Stimulated activated memory B cell treated with anti-CD40 and anti-IgM and Interleukin-4, amounts not matched to agents 10 μg/mL and 1 μg/mL and 100 μg/mL, for 72 hours (primary cell): ENCODE results near the gene FBRSL1.

Experiments
- ATAC-seq: fragments of 150-1000 bp; cut with Tn5 transposase; 2 replicates; pipeline ENCODE4 v1.10.0; 2021
- H3K27ac Mint-ChIP-seq: one replicate; pipeline ENCODE4 v1.8.0; 2022; ENCODE audit warnings: mild to moderate bottlenecking, mixed read lengths
- H3K27me3 Mint-ChIP-seq: one replicate; pipeline ENCODE4 v1.8.0; 2022; ENCODE audit warnings: mixed read lengths
- H3K36me3 Mint-ChIP-seq: one replicate; pipeline ENCODE4 v1.8.0; 2022; ENCODE audit warnings: mixed read lengths
- H3K4me1 Mint-ChIP-seq: one replicate; pipeline ENCODE4 v1.8.0; 2022; ENCODE audit warnings: mixed read lengths
- H3K4me3 Mint-ChIP-seq: one replicate; pipeline ENCODE4 v1.8.0; 2022; ENCODE audit warnings: mild to moderate bottlenecking, moderate library complexity, mixed read lengths
- H3K9me3 Mint-ChIP-seq: one replicate; pipeline ENCODE4 v1.8.0; 2022; ENCODE audit warnings: mixed read lengths

Gene FBRSL1

DNA sequence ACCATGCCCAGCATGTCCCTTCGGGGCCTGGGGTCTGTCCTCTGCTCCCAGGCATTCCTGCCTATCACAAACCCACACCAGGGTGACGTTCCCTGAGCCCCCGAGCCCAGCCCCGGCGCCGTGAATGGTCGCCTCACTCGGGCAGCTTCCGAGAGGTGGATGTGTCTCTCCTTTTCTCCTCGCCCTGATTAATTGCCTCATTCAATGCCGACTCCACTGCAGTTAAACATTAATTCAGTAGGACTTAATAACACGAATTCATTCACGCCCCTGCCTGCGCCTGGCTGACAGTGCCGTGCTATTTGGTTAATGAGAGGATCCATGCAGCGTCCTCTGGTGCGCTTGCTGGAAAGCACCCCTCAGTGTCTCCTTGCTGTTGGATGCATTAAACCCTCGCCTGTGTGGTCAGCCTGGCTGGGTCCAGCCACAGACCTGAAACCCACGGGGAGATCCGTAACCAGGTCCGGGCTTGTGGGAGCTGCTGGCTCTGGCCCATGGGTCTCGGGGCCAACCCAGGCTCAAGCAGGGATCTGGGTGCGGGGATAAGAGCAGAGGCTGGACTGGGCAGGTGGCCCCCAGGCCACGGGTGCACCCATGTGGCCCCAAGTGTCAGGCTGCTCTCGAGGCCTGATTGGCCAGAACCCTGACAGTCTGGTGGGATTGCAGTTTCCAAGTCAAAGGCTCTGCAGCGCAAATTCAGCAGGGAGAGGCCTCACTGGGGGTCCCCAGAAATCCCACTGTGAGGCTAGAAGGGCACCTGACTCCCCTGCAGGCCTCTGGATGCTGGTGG, 55.4 kb downstream of the FBRSL1 start:
- Mint-ChIP-seq H3K27ac (no peak overlapping the region), H3K4me1 (no peaks in the 10 kb centered on the region), H3K36me3 (peaks cover 16% of the 10 kb centered on the region), H3K9me3 (no peaks in the 10 kb centered on the region), H3K4me3 (no peak overlapping the region), H3K27me3 (no peaks in the 10 kb centered on the region)
- ATAC-seq: no peak

DNA sequence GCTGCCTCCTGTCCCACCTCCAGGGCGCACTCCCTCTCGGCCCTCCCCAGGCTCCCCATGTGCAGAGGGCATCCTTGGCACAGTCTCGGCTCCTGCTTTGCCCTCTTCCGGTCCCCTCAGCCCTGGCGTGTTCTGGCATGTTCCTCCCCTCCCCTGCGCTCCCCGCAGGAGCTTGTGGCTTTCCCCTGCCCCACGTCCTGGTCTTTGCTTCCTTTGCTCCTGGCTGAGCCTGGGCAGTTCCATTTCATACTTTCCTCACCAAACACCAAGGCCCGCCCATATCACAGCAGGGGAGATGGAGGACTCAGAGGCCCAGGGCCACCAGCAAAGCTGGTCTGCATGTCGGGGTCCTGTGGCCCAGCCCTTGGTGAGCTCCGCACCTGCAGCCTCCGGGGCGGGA, 56.0 kb downstream of the FBRSL1 start:
- Mint-ChIP-seq H3K27ac (no peak overlapping the region), H3K27me3 (no peaks in the 10 kb centered on the region), H3K9me3 (no peaks in the 10 kb centered on the region), H3K4me1 (no peaks in the 10 kb centered on the region), H3K4me3 (no peak overlapping the region), H3K36me3 (peaks cover 16% of the 10 kb centered on the region)
- ATAC-seq: no peak

DNA sequence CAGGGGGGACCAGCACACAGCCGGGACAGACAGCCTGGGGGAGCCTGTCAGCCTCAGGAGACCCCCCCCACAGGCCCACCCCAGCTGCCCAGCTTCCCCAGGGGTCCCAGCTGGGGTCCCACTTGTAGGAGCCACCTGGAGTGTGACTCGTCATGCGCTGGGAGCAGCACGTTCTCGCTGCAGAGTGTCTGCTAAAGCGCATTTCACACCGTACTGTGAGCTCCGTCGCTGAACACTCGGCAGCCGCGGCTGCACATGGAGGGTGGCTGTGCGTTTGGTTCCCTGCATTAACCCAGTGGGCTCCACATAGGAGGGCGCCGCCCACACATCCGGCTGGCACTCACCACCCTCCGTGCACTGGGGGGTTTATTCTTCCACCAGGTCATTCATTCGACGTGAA, 56.7 kb downstream of the FBRSL1 start:
- H3K4me3 Mint-ChIP-seq: no peak overlapping the region
- no peak overlapping the region for H3K27ac Mint-ChIP-seq
- H3K9me3 Mint-ChIP-seq: no peaks in the 10 kb centered on the region
- H3K4me1 Mint-ChIP-seq: no peaks in the 10 kb centered on the region
- peaks cover 18% of the 10 kb centered on the region for H3K36me3 Mint-ChIP-seq
- H3K27me3 Mint-ChIP-seq: no peaks in the 10 kb centered on the region
- no peak for ATAC-seq

DNA sequence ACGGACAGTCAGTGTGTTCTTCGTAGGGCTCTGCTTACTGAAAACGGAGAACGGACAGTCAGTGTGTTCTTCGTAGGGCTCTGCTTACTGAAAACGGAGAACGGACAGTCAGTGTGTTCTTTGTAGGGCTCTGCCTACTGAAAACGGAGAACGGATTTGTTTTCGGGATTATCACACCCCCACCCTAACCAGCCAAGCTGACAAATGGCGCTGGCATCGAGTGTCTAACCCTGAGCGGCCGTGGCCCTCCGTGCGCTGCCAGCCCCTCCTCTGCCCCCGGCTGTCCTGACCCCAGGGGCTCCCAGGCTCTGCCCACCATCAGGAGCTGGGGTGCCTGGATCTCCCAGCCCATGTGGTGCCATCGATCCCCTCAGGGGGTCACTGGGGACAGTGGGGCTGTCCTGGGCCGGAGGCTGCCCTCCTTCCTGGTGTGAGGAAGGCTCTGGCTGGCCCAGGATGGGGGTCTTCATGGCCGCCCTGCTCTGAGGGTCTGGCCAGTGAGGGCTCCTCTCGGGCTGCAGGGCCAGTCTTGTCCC, 57.3 kb downstream of the FBRSL1 start:
- no peaks in the 10 kb centered on the region for H3K9me3 Mint-ChIP-seq
- no peak overlapping the region for H3K4me3 Mint-ChIP-seq
- H3K27ac Mint-ChIP-seq: no peak overlapping the region
- no peaks in the 10 kb centered on the region for H3K27me3 Mint-ChIP-seq
- ATAC-seq: no peak
- H3K4me1 Mint-ChIP-seq: no peaks in the 10 kb centered on the region
- H3K36me3 Mint-ChIP-seq: peaks cover 21% of the 10 kb centered on the region

GRCh38 chr12:132548430-132549058, 58.6 kb downstream of the FBRSL1 start:
- Mint-ChIP-seq H3K4me1 (no peaks in the 10 kb centered on the region), H3K36me3 (peaks cover 30% of the 10 kb centered on the region), H3K27ac (no peak overlapping the region), H3K27me3 (no peaks in the 10 kb centered on the region), H3K4me3 (no peak overlapping the region), H3K9me3 (no peaks in the 10 kb centered on the region)
- ATAC-seq: no peak

DNA sequence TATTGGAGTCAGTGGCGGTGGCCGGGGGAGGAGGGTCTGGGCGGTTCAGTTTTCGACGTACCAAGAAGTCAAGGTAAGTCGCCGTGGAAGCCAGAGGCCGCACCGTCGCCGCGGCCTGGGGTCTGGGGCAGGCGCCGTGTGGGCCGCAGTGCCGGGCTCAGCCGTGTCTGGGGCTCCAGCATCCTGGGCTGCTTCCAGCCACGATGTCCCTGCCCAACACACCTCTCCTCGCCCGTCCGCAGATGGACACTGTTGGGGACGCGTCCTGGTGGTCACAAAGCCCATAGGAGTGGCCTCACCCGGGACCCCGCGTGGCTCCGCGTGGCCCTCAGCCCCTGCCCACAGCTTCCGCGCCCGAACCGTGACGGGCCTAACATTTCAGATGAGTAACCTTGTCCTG, 59.1 kb downstream of the FBRSL1 start:
- ATAC-seq: no peak
- Mint-ChIP-seq H3K4me3 (no peak overlapping the region), H3K4me1 (no peaks in the 10 kb centered on the region), H3K36me3 (peaks cover 35% of the 10 kb centered on the region), H3K27me3 (no peaks in the 10 kb centered on the region), H3K27ac (no peak overlapping the region), H3K9me3 (no peaks in the 10 kb centered on the region)

DNA sequence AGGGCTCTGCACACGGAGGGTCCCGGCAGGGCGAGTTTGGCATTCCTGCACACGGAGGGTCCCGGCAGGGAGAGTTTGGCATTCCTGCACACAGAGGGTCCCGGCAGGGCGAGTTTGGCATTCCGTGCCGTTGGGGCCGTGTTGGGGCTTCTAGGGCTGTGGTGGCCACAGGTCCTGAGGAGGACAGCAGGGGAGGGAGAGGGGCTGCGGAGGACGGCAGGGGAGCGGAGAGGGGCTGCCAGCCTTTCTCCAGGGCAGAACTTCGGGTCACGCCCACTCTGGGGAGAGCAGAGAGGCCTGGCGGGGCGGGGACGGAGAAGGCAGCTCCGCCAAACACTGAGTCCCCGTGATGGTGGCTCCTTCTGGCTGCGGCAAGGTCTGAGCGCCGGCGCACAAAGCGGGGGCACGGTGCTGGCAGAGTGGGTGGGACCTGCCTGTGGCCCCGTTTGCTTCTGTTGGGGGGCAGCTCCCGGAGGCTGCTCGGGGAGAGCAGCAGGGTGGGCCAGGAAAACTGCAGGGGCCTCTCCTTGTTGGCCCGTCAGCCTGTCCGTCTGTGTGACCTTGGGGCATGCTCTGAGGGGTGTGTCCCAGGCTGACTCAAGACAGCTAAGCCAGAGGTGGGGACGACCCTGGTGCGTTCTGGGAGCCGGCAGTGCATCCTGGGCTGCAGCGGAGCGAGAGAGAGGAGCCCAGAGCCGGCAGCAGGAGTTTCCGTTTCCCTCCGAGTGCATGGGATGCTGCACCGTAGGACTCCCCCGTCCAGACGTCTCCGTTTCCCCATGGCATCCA, 60.3 kb downstream of the FBRSL1 start:
- H3K9me3 Mint-ChIP-seq: no peaks in the 10 kb centered on the region
- peaks cover 39% of the 10 kb centered on the region for H3K36me3 Mint-ChIP-seq
- H3K4me3 Mint-ChIP-seq: no peak overlapping the region
- ATAC-seq: no peak
- no peaks in the 10 kb centered on the region for H3K4me1 Mint-ChIP-seq
- no peak overlapping the region for H3K27ac Mint-ChIP-seq
- no peaks in the 10 kb centered on the region for H3K27me3 Mint-ChIP-seq

DNA sequence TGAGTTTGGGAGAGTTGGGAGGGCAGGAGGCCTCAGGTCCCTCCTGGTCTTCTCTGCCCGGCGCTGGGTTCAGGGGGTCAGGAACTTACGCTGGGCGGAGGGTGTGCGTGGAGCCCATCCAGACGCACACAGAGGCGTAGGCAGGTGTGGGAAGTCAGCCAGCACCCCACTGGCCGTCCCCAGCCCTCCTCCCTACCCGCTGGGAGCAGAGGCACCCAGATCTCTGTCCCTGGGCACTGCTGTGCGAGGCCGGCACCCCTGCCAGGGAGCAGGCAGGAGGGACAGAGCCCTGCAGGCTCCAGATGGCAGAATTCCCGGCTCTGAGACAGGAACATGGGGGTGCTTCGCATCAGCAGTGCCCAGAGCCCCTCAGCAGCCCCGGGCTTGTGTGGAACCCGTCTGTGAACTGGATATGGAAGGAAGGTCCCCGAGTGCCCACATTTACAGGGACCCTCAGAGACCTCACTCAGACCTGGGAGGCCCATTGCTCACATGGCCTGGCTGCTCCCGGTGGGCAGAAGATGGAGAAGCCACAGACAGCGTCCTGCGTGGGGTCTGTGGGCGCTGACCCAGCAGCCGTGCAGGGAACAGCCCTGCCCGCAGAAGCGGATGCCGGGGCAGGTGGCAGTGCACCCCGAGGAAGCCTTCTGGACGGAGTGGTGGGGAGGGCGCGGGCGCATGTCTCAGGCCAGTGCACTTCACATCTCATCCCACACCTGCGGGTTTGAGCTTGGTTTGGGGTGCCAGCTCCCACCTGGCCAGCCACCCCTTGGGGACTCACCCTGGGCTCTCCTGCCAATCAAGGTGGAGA, 61.1 kb downstream of the FBRSL1 start:
- ATAC-seq: no peak
- no peak overlapping the region for H3K27ac Mint-ChIP-seq
- peaks cover 47% of the 10 kb centered on the region for H3K36me3 Mint-ChIP-seq
- no peaks in the 10 kb centered on the region for H3K27me3 Mint-ChIP-seq
- H3K9me3 Mint-ChIP-seq: no peaks in the 10 kb centered on the region
- no peak overlapping the region for H3K4me3 Mint-ChIP-seq
- H3K4me1 Mint-ChIP-seq: no peaks in the 10 kb centered on the region

GRCh38 chr12:132551641-132552031, 61.7 kb downstream of the FBRSL1 start:
- H3K4me3 Mint-ChIP-seq: no peak overlapping the region
- H3K27me3 Mint-ChIP-seq: no peaks in the 10 kb centered on the region
- no peaks in the 10 kb centered on the region for H3K9me3 Mint-ChIP-seq
- H3K36me3 Mint-ChIP-seq: peaks cover 53% of the 10 kb centered on the region
- peaks cover 3% of the 10 kb centered on the region for H3K4me1 Mint-ChIP-seq
- ATAC-seq: peak; percentile 5
- no peak overlapping the region for H3K27ac Mint-ChIP-seq

DNA sequence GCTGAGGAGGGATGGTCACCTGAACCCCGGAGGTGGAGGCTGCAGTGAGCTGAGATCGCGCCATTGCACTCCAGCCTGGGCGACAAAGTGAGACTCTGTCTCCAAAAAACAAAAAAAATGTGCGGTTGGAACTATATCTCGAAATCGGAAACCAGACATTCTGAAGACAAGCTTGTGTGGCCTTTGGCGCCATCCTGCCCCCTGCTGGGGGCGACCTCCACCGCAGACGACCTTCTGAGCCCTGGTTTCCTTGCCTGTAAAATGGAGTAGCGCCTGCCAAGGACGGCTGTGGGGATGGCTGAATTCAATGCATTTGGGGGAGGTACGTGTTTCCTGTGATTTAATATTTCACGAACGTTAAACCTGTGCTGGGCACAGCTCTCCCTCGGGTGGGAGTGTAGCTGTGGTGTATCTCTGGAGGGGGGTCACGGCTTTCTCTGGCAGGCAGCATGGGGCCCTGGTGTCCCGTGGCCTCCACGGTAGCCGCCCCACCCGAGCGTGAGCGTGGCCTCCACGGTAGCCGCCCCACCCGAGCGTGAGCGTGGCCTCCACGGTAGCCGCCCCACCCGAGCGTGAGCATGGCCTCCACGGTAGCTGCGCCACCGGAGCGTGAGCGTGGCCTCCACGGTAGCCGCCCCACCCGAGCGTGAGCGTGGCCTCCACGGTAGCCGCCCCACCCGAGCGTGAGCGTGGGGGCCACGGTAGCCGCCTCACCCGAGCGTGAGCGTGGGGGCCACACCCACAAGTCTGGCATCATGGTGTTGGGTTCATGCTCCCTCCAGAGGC, 65.1 kb downstream of the FBRSL1 start:
- H3K36me3 Mint-ChIP-seq: peaks cover 57% of the 10 kb centered on the region
- no peaks in the 10 kb centered on the region for H3K27me3 Mint-ChIP-seq
- H3K4me3 Mint-ChIP-seq: no peak overlapping the region
- no peak overlapping the region for H3K27ac Mint-ChIP-seq
- ATAC-seq: no peak
- H3K9me3 Mint-ChIP-seq: no peaks in the 10 kb centered on the region
- peaks cover 24% of the 10 kb centered on the region for H3K4me1 Mint-ChIP-seq

DNA sequence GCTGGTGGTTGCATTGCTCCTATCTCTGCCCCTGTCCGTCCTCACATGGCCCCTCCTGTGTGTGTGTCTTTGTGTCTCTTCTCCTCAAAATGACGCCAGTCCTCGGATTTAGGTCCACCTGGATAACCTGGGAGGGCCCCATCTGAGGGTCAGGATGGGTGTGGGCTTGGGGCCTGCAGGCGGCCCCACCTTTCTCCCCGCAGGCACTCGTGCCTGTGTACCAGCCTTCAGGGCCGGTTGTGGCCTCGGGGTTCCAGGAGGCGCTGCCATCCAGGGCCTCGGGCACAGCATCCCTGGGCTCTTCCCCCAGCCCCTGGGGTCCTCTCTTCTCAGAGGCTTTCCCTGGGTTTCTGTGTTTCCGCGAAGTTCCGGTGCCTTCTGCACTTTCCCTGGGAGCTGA, 65.7 kb downstream of the FBRSL1 start:
- H3K4me1 Mint-ChIP-seq: peaks cover 25% of the 10 kb centered on the region
- H3K4me3 Mint-ChIP-seq: no peak overlapping the region
- H3K27ac Mint-ChIP-seq: no peak overlapping the region
- H3K27me3 Mint-ChIP-seq: no peaks in the 10 kb centered on the region
- H3K9me3 Mint-ChIP-seq: no peaks in the 10 kb centered on the region
- no peak for ATAC-seq
- peaks cover 51% of the 10 kb centered on the region for H3K36me3 Mint-ChIP-seq

- Mint-ChIP-seq H3K36me3 (peaks cover 46% of the 10 kb centered on the region), H3K9me3 (no peaks in the 10 kb centered on the region), H3K4me1 (peaks cover 30% of the 10 kb centered on the region), H3K27me3 (no peaks in the 10 kb centered on the region), H3K4me3 (no peak overlapping the region), H3K27ac (no peak overlapping the region)
- ATAC-seq: no peak
These were observed 66.3 kb downstream of the FBRSL1 start for GRCh38 chr12:132556216-132556615.

GRCh38 chr12:132556801-132557200, 66.8 kb downstream of the FBRSL1 start:
- Mint-ChIP-seq H3K27ac (no peak overlapping the region), H3K9me3 (no peaks in the 10 kb centered on the region), H3K4me3 (no peak overlapping the region), H3K27me3 (no peaks in the 10 kb centered on the region), H3K4me1 (peaks cover 35% of the 10 kb centered on the region), H3K36me3 (peaks cover 46% of the 10 kb centered on the region)
- no peak for ATAC-seq

DNA sequence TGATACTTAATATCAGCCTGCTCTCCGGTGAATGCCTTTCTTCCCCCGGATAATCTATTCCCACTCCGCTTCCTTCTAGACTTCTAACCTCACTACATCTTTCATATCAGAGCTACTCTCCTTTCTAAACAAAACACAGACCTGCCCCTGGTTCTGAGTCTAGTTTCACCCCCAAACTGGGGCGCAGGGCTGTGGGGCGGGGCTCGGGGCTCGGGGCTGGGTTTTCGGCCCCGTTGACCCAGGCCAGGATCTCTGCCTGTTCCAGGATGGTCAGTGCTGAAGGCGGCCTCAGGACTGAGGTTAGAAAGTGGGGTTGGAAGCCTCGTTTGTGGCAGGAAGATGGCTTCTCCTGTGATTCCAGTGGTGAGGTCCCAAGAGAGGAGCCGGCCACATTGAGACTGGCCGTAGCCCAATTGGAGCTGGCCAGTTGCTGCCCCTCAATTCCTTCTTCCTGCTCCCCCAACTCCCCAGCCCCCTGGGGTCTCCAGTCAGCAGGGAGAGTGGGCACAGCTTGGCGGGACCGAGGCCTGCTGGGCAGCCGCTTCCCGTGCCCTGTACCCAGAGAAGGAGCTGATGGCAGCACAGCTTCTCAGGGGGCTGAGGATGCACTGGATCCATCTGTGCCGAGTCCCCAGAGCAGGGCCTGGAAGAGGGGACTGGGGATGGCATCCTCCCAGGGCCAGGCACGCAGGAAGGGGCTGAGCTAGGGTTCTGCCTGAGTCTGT, 67.5 kb downstream of the FBRSL1 start:
- no peak for ATAC-seq

More for the DNA sequence above, 67.5 kb downstream of the FBRSL1 start:
- Mint-ChIP-seq H3K36me3 (peaks cover 41% of the 10 kb centered on the region), H3K9me3 (no peaks in the 10 kb centered on the region), H3K27ac (no peak overlapping the region), H3K4me3 (no peak overlapping the region), H3K27me3 (no peaks in the 10 kb centered on the region), H3K4me1 (peaks cover 39% of the 10 kb centered on the region)
